Activated T-helper 17 cell treated with anti-CD3 and anti-CD28 coated beads, Interleukin-2, amount 50 U/mL, for 72 hours (primary cell): ENCODE data around the gene NBEA. TPM values are rescaled to one million over a fixed set of nuclear protein-coding genes. Genes with fewer than 3 reads are reported as not detected.
"Not testable (repeated sequence)": the region's sequence is repeated elsewhere in the genome, so short reads cannot be mapped to it uniquely, and the experiment has no call there.

Source experiments
- ATAC-seq: fragments of 150-1000 bp; cut with Tn5 transposase; replicated peaks from 2 replicates; pipeline ENCODE4 v1.10.0; 2021; ENCODE audit warnings: mild to moderate bottlenecking, moderate library complexity
- H3K27ac Mint-ChIP-seq: one replicate; pipeline ENCODE4 v1.8.0; 2022; ENCODE audit warnings: mixed read lengths
- H3K27me3 Mint-ChIP-seq: one replicate; pipeline ENCODE4 v1.8.0; 2022; ENCODE audit warnings: mixed read lengths
- H3K36me3 Mint-ChIP-seq: one replicate; pipeline ENCODE4 v1.8.0; 2022; ENCODE audit warnings: low read depth, mild to moderate bottlenecking, mixed read lengths
- H3K4me1 Mint-ChIP-seq: one replicate; pipeline ENCODE4 v1.8.0; 2022; ENCODE audit warnings: mixed read lengths
- H3K4me3 Mint-ChIP-seq: one replicate; pipeline ENCODE4 v1.8.0; 2022; ENCODE audit warnings: mild to moderate bottlenecking, mixed read lengths
- H3K9me3 Mint-ChIP-seq: one replicate; pipeline ENCODE4 v1.8.0; 2022; ENCODE audit warnings: mixed read lengths
- total RNA-seq, 2 donors: library from RNA; stranded (reverse); gene quantifications; one replicate each; pipeline ENCODE4 v1.2.3, GENCODE V29; 2022

The NBEA gene
- total RNA-seq, 2 donors from 2014 or later, result 0.50 to 0.79 TPM

DNA sequence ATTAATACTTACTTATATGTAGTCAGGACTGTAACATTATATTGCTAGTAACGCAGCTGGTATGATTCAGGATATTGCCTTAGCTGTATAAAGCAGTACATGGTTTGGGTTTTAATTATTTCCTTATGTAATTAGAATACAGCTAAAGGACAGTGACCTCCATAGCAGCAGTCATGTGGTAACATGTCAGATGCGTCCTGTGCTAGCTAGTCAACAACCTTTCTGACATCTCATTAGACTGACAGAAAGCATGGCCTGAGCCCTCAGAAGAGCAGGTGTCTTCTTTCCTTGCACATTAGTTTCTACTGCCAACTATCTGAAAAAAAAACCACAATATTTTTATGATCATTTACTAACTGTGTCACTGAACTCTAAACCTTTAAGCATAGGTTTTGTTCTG is 412.2 kb downstream of the NBEA start:
- no peaks in the 10 kb centered on the region for H3K27me3 Mint-ChIP-seq

DNA sequence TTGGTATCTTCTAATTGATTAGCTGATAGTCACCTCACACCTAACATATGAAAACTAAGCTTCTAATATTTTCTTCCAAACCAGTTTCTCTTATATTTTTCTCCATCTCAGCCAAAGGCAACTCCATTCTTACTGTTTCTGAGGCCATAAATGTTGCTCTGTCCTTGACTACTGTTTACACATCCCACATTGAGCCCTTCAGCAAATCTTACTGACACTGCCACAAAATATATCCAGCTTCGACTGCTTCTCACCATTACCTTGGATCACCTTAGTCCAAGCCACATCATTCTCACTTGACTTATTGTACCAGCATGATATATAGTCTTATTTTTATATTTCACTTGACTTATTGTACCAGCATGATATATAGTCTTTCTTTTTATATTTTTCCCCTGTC is 412.8 kb downstream of the NBEA start:
- no peaks in the 10 kb centered on the region for H3K36me3 Mint-ChIP-seq
- H3K27me3 Mint-ChIP-seq, result no peaks in the 10 kb centered on the region
- no peaks in the 10 kb centered on the region for H3K9me3 Mint-ChIP-seq
- H3K27ac Mint-ChIP-seq, result no peak overlapping the region
- H3K4me3 Mint-ChIP-seq, result no peak overlapping the region
- H3K4me1 Mint-ChIP-seq, result no peaks in the 10 kb centered on the region
- no peak for ATAC-seq

More for the DNA sequence above, 412.2 kb downstream of the NBEA start:
- H3K4me1 Mint-ChIP-seq, result no peaks in the 10 kb centered on the region
- H3K4me3 Mint-ChIP-seq, result no peak overlapping the region
- no peak for ATAC-seq
- H3K9me3 Mint-ChIP-seq, result no peaks in the 10 kb centered on the region
- no peaks in the 10 kb centered on the region for H3K36me3 Mint-ChIP-seq
- H3K27ac Mint-ChIP-seq, result no peak overlapping the region

DNA sequence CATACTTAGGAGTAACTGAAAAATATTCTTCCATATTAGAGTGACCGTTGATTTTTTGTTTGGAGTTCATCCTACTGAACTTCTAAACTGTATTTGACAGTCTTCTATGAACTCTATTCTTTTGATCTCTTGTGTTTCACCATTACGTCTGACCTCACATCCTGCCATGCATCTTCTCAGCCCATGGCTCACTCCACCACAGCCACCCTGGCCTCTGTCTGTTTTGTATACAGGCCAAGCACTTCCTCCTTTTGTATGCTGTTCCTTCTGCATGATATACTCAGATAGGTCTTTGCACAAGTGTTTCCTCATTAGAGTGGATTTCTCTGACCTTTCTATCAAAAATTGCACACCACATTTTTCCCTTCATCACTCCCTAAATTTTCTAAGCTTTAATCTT is 414.5 kb downstream of the NBEA start:
- H3K4me3 Mint-ChIP-seq, result no peak overlapping the region
- no peaks in the 10 kb centered on the region for H3K4me1 Mint-ChIP-seq
- H3K9me3 Mint-ChIP-seq, result no peaks in the 10 kb centered on the region
- no peak overlapping the region for H3K27ac Mint-ChIP-seq
- no peak for ATAC-seq
- no peaks in the 10 kb centered on the region for H3K27me3 Mint-ChIP-seq
- no peaks in the 10 kb centered on the region for H3K36me3 Mint-ChIP-seq

DNA sequence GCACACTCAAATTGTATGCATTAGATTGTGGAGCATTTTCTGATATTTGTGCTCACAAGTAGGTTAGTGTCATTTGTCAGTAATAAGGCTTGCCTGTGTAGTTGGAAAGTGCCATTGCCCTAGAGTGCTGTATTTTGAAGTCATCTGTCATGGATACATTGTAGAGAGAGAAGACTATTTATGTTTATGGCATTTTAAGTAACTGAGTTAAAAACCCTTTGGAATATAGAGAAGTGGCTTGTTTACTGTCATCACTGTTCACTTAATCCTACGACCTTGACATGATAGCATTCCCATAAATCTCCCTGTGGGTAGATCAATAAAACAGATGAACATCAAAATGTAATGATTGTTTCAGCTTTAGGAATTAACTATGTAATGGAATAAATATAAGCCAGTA is 423.8 kb downstream of the NBEA start:
- H3K36me3 Mint-ChIP-seq, result no peaks in the 10 kb centered on the region
- no peaks in the 10 kb centered on the region for H3K4me1 Mint-ChIP-seq
- ATAC-seq, result no peak

DNA sequence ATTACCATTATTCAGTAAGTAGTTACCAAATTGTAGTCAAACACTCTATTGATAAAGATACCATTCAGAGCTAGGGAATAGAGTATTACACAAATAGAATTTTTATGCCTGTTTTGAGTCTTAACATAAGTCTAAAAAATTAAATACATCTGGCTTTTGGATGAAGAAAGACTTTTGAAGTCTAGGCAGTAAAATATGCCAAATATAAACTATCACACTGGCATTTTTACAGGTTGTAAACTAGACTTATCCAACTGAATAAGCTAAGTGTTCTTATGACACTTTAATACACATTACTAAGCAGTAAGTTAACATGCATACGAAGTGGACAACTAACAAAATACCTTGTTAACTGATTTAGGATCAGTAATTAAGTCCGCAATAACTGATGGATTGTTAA is 425.5 kb downstream of the NBEA start:
- no peaks in the 10 kb centered on the region for H3K4me1 Mint-ChIP-seq
- no peak overlapping the region for H3K27ac Mint-ChIP-seq
- peaks cover 14% of the 10 kb centered on the region for H3K9me3 Mint-ChIP-seq
- H3K36me3 Mint-ChIP-seq, result no peaks in the 10 kb centered on the region
- no peaks in the 10 kb centered on the region for H3K27me3 Mint-ChIP-seq
- H3K4me3 Mint-ChIP-seq, result no peak overlapping the region
- ATAC-seq, result no peak

More for the DNA sequence above, 423.8 kb downstream of the NBEA start:
- Mint-ChIP-seq H3K27ac (no peak overlapping the region), H3K4me3 (no peak overlapping the region), H3K9me3 (peaks cover 8% of the 10 kb centered on the region), H3K27me3 (no peaks in the 10 kb centered on the region)

DNA sequence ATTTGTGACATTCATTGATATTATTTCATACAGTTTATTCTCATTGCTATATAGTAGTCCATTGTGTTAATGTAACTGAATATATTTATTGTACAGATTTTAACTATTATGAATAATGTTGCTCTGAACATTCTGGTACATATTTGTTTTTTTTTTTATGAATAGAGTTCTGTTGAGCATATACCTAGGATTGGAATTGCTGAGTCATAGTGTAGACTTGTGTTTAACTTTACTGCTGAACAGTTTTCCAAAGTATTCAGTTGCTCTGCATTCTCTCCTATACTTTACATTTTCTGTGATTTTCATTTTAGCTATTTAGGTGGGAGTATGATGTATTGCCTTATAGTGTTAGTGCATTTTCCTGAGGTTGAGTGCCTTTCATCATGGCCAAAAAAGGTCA is 436.9 kb downstream of the NBEA start:
- H3K9me3 Mint-ChIP-seq, result peaks cover 2% of the 10 kb centered on the region
- H3K27ac Mint-ChIP-seq, result no peak overlapping the region
- H3K4me1 Mint-ChIP-seq, result no peaks in the 10 kb centered on the region
- no peak for ATAC-seq
- no peaks in the 10 kb centered on the region for H3K27me3 Mint-ChIP-seq
- no peak overlapping the region for H3K4me3 Mint-ChIP-seq
- no peaks in the 10 kb centered on the region for H3K36me3 Mint-ChIP-seq

DNA sequence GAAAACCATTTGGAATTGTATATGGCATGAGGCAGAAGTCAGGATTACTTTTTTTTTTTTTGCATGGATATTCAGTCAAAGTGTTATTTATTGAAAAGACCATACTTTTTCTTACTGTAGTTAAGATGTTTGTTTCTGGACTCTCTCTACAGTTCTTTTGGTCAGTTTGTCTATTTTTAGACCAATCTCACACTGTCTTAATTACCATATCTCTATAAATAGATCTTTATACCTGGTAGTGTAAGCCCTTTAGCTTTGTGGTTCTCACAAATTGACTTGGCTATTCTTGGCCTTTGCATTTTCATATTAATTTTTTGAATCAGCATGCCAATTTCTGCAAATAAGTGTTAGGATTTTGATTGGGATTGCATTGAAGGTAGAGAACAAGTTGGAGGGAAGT is 437.6 kb downstream of the NBEA start:
- H3K9me3 Mint-ChIP-seq, result no peaks in the 10 kb centered on the region
- H3K27ac Mint-ChIP-seq, result no peak overlapping the region
- H3K4me3 Mint-ChIP-seq, result no peak overlapping the region
- no peaks in the 10 kb centered on the region for H3K27me3 Mint-ChIP-seq
- H3K36me3 Mint-ChIP-seq, result no peaks in the 10 kb centered on the region
- H3K4me1 Mint-ChIP-seq, result no peaks in the 10 kb centered on the region
- ATAC-seq, result no peak

DNA sequence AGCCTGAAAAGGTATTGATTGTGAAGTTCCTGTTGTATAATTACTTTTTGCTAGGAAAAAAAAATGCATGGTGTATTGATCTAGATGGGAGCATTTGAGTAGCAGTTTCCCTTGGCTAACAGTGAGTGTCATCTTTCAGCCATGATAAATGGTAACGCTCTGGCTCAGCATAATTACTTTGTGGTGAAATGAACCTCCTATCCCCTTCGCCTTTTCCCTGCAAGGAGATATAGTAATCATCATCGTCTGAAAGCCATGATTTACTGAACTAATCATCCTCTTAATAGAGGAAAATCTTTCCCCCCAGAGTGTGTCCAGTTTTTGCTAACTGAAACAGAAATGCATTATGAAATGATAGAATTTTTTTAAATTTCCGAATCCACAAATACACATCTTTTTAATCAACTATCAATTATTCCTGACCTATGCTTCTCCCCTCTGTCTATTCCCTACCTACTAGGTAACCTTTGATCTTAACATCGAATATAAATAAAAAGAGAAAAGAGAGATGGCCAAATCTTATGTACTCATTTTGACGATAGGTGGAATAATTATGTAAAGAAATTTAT is 445.7 kb downstream of the NBEA start:
- H3K9me3 Mint-ChIP-seq, result no peaks in the 10 kb centered on the region
- H3K4me3 Mint-ChIP-seq, result no peak overlapping the region
- no peak for ATAC-seq
- no peaks in the 10 kb centered on the region for H3K36me3 Mint-ChIP-seq
- no peak overlapping the region for H3K27ac Mint-ChIP-seq
- H3K4me1 Mint-ChIP-seq, result no peaks in the 10 kb centered on the region
- no peaks in the 10 kb centered on the region for H3K27me3 Mint-ChIP-seq

DNA sequence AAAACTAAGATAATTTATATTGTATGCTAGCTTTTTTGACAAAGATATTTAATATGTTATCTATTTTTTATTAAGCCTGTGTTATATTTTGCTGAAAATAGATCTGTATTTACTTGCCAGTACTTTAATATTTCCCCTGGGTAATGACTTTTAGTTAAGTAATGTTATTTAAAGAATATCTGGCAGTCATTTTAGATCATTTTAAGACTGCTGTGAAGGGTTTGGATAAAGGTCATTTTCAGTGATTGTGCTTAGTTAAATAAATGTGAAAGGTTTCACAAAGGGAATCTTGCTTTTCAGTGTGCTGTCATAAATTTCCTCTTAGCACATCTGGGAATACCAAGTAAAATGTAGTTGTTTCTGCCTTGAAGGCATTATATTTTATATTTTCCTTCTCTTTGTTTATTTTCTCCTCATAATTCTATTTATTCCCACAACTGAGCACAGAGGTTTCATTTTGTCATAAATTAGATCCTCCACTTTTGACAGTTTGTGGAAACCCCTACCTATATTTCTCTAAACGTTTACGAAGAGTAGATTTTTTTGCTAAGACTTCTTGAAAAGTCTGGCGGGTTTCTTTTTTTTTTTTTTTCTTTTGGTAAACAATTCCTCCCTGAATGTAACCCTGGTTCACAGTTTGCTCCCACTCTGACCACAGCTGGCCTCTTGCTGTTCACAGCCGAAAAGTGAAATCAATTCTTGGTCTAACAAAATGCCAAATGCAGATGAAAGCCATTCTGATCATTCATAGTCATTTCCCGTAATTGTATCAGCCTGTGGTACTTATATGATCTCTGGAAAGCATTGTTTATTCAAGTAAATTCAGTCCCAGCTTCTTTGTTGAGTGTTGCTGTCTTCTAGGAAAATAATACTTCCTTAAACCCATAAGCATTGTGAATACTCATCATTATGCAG is 446.6 kb downstream of the NBEA start:
- H3K27me3 Mint-ChIP-seq, result no peaks in the 10 kb centered on the region
- H3K4me1 Mint-ChIP-seq, result no peaks in the 10 kb centered on the region
- no peak for ATAC-seq
- no peaks in the 10 kb centered on the region for H3K36me3 Mint-ChIP-seq
- H3K9me3 Mint-ChIP-seq, result no peaks in the 10 kb centered on the region
- H3K27ac Mint-ChIP-seq, result no peak overlapping the region
- no peak overlapping the region for H3K4me3 Mint-ChIP-seq

DNA sequence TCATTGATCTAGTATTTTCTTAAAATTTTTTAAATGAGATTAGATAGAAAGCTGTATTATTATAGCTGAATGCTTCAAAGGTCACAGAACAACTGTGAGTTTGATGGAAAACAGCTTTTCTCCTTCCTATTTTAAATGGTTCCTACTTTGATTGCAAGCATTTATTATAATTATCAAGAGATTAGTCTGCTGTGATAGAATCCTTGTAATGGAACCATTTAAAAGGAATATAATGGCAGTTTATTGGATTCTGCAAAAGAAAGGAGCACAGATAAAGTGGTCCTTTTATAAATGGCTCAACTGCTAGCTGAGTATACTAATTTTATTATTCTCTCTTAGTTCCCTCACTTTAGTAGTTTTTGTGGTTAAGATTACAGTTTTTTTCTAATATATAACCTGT is 447.5 kb downstream of the NBEA start:
- no peak overlapping the region for H3K27ac Mint-ChIP-seq
- H3K36me3 Mint-ChIP-seq, result no peaks in the 10 kb centered on the region
- ATAC-seq, result no peak
- H3K27me3 Mint-ChIP-seq, result no peaks in the 10 kb centered on the region
- H3K4me3 Mint-ChIP-seq, result no peak overlapping the region
- no peaks in the 10 kb centered on the region for H3K9me3 Mint-ChIP-seq
- H3K4me1 Mint-ChIP-seq, result no peaks in the 10 kb centered on the region

DNA sequence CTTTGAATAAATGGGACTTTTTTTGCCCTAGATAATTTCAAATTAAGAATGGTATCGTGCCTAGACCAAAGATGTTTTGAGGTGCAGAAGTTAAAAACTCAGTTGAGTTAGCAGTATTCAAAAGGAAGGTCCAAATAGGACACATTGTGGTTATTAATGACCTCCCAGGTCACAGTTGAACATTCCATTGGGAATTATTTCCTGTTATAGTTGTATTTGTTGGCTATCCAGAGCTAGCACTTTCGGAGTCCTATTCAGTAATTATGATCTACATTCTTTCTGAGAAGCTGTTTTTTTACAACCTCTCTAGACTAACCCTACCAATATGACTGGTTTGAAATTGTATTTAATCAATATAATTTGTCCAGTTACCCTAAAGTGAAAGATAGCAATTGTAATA is 450.7 kb downstream of the NBEA start:
- Mint-ChIP-seq H3K4me1 (no peaks in the 10 kb centered on the region), H3K4me3 (no peak overlapping the region), H3K27me3 (no peaks in the 10 kb centered on the region), H3K9me3 (peaks cover 10% of the 10 kb centered on the region), H3K36me3 (no peaks in the 10 kb centered on the region), H3K27ac (no peak overlapping the region)
- ATAC-seq, result no peak

DNA sequence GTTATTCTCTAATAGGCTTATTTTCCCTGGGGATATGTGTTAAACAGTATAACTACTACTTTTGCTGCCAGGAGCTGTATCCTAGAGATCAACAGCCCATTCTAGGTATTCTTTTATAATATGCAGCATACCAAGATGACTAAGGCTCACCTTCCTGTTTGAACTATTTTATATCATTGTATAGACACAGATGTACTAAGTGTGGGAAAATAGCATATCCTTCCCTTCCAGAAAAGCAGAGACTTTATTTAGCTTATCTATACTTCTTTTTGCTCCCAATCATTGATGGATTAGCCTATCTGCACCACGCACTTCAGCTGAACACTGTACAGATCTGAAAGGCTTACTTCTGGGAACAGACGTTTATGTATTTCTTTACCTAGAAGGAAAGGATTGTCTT is 451.8 kb downstream of the NBEA start:
- Mint-ChIP-seq H3K4me1 (no peaks in the 10 kb centered on the region), H3K27ac (no peak overlapping the region), H3K9me3 (peaks cover 11% of the 10 kb centered on the region), H3K36me3 (no peaks in the 10 kb centered on the region), H3K27me3 (no peaks in the 10 kb centered on the region), H3K4me3 (no peak overlapping the region)
- ATAC-seq, result no peak

DNA sequence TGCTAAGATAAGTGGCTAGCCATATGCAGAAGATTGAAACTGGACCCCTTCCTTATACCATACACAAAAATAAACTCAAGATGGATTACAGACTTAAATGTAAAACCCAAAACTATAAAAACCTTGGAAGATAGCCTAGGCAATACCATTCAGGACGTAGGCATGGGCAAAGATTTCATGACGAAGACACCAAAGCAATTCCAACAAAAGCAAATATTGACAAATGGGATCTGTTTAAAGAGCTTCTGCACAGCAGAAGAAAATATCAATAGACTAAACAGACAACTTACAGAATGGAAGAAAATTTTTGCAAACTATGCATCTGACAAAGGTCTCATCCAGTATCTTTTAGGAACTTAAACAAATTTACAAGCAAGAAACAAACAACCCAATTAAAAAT is 466.2 kb downstream of the NBEA start:
- not testable (repeated sequence) for H3K4me3 Mint-ChIP-seq, H3K27me3 Mint-ChIP-seq, H3K27ac Mint-ChIP-seq, H3K36me3 Mint-ChIP-seq, H3K4me1 Mint-ChIP-seq, ATAC-seq, H3K9me3 Mint-ChIP-seq

DNA sequence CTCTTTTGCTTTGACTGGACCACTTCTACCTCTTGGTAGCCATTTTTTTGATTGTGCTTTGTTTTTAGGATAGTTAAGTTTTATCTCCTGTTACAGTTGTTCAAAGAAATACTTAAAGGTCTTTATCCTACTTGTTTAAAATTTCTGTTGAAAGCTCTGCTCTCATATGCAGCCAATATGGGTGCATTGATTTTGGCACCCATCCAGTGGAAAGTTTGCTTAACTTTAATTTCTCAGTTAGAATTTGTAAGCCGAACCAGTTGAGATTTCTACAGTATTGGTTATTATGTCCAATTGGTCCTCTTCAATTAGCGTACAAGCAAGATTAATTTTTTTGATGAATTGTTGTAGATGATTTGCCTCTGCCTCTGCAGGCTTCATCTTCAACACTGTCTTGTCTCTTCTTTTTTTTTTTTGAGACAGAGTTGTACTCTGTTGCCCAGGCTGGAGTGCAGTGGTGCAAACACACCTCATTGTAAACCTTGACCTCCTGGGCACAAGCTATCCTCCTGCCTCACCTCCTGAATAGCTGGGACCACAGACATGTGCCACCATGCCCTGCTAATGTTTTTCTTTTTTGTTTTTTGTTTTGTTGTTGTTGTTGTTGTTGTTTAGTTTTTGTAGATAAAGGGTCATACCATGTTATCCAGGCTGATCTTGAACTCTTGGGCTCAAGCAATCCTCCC is 469.1 kb downstream of the NBEA start:
- no peak for ATAC-seq
- Mint-ChIP-seq H3K27ac (no peak overlapping the region), H3K4me1 (no peaks in the 10 kb centered on the region), H3K36me3 (no peaks in the 10 kb centered on the region), H3K9me3 (peaks cover 9% of the 10 kb centered on the region), H3K4me3 (no peak overlapping the region), H3K27me3 (no peaks in the 10 kb centered on the region)

DNA sequence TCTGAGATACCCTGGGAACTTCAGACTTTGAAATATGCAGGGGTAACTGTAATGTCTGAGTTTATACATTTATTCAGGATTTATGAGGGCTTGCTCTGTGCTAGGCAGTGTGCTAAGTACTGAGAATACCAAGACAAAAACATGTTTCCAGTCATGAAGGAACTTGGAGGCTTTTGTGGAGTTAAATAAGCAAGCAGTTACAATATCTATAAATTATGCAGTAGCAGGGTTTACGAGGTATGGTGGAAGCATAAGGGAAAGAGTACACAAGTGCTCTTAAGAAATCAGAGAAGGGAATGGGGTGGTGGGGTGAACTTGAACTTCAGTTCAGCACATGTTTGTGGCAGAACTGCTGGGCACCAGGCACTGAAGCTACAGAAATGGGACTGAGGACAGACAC is 506.4 kb downstream of the NBEA start:
- no peaks in the 10 kb centered on the region for H3K27me3 Mint-ChIP-seq
- H3K4me3 Mint-ChIP-seq, result no peak overlapping the region
- H3K36me3 Mint-ChIP-seq, result no peaks in the 10 kb centered on the region
- ATAC-seq, result no peak
- peaks cover 8% of the 10 kb centered on the region for H3K9me3 Mint-ChIP-seq
- H3K4me1 Mint-ChIP-seq, result no peaks in the 10 kb centered on the region
- H3K27ac Mint-ChIP-seq, result no peak overlapping the region
